ENCODE measurements around the gene SUPT3H.
"Not testable (repeated sequence)": the region's sequence is repeated elsewhere in the genome, so short reads cannot be mapped to it uniquely, and the experiment has no call there.

Gene SUPT3H

GRCh38 chr6:45045253-45045601 lies 332.5 kb downstream of the SUPT3H start:
- no peak for DNase-seq

DNA sequence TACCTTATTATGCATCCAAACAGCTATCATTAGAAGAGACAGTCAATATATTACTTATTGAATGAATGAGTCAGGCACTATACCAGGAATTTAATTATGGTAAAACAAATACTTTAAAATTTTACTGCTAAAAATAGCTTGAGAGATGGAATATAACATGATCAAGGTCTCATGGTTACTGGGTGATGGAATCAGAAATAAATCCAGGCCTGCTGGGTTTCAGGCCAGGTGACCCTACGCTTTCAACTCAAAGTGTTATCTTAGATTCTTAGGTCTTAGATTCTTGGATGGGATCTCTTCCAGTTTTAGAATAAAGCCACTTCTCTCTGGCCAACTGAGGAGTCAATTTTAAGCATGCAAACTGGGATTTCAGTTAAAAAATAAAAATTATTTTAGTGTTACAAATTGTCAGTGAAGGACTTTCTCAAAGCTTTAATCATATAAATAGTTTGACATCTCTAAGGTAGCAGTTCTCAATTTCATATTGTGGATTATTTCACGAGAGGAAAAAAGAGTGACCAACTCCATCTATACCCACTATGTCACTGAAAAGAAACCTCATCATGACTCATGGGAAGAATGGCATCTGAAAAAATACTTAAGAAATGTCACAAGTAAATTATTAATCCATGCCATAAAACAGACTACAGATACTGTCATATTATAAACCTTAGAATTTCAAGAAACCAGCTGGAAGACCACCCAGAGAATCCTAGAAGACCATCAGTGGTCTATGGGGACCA lies 333.1 kb downstream of the SUPT3H start:
- DNase-seq, result no peak

DNA sequence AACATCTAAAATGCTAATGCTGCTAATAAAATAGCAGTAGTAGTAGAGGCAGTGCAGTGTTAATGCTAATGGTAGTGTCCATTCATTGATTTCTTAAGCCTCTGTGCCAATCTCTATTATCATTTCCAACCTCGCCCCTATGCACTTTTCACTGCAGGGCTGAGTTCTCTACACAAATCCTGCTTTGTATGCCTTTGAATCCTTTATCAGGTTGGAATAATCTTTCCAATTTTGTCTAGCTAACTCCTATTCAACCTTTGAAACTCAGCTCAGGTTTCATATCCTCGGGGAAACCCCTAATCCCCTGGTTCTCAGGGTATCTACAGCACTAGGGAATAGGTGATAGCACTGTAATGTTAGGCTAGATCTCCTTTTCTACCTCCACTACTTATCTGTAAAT lies 333.6 kb downstream of the SUPT3H start:
- DNase-seq, result no peak

- DNase-seq, result not testable (repeated sequence)
Observed at GRCh38 chr6:45042673-45043072, 335.1 kb downstream of the SUPT3H start.

DNA sequence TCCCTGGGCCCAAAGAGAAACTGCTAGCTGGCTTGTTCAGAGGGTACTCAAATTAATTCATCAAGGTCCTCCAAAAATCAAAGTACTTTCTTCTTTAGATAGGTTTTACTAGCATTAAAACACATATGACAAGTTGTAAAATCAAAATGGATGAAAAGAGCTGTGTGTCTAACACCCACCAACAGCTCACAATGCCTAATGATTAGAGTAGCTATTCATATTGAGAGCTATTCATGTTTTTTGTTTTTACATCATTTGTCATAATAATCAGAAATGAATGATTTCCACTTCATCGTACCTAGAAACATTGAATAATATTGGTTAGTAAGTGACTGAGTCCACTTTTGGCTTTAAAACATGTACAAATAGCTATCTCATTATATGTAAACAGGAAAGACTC lies 339.5 kb downstream of the SUPT3H start:
- DNase-seq, result no peak

- no peak for DNase-seq
Observed at GRCh38 chr6:45036103-45036502, 341.6 kb downstream of the SUPT3H start.

GRCh38 chr6:45032426-45032825 lies 345.3 kb downstream of the SUPT3H start:
- no peak for DNase-seq

GRCh38 chr6:45031601-45032000 lies 346.1 kb downstream of the SUPT3H start:
- no peak for DNase-seq

DNA sequence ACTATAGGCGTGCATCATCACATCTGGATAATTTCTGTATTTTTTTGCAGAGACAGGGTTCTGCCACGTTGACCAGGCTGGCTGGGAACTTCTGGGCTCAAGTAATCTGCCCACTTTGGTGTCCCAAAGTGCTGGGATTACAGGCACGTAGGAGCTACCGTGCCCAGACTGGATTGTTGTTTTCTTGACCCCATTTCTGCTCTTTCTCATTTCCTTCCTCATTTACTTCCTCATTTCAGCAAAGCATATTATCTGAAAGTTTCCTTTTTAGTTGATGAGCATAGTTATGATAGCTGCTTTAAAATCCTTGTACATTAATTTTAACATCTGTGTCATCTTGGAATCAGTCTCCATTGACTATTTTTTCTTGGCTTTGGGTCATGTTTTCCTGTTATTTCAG lies 350.6 kb downstream of the SUPT3H start:
- no peak for DNase-seq

- DNase-seq, result no peak
Observed at GRCh38 chr6:45026003-45026516, 351.7 kb downstream of the SUPT3H start.

- no peak for DNase-seq
Observed at GRCh38 chr6:45024610-45025009, 353.1 kb downstream of the SUPT3H start.

DNA sequence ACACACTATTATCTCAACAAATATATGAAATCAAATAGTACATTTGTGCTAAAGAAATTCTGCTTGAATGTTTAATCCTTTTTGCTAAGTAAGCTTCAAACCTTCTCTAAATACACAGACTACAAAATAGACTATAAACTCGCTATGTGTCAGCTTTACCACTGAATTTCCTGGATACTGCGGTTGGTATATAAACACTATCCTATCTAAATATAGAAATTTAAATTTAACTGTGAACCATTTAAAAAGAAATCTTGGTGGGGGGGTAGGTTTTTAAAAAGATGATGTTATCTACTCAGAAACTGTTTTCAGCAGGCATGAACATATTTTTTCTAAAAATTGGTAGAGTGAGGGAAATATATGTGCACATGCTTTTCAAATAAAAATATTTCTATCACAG lies 356.1 kb downstream of the SUPT3H start:
- no peak for DNase-seq

GRCh38 chr6:45012687-45013086 lies 365.0 kb downstream of the SUPT3H start:
- DNase-seq, result no peak

DNA sequence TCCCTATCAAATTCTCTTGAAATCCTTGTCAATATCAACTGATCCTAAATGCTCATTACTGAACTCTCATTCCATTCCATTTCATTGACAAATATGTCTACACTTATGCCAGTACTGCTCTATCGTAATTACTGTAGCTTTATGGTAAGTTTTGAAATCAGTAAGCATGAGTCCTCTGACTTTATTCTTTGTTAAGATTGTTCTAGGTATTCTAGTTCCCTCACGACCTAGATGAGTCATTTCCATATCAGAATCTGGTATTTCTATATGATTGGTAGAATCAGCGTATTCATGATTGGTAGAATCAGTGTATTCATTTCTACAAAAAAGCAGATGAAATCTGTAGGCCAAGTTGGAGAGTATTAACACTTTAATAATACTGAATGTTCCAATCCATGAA lies 368.2 kb downstream of the SUPT3H start:
- DNase-seq, result no peak

GRCh38 chr6:45006893-45007292 lies 370.8 kb downstream of the SUPT3H start:
- DNase-seq, result no peak

- DNase-seq, result no peak
Observed at GRCh38 chr6:45003961-45004360, 373.8 kb downstream of the SUPT3H start.

DNA sequence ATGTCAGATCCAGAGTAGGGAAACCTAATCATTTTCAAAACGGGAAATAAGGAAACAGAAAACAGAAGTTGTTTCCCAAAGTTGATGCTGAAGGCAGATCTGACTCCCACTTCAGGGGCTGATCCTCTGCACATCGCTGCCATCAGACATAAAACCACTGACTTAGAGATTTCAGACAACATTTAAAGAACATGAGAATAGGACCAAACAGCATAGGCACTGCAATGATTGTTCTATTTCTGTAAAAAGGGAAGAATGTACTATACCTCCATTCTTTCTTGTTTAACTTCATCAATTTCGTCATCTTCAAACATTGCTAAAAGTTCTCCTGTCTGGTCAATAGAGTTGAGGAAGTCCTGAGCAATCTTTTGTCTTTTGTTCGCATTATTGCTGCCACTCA lies 374.3 kb downstream of the SUPT3H start:
- DNase-seq, result no peak

- DNase-seq, result no peak
Observed at GRCh38 chr6:45002390-45003105, 375.2 kb downstream of the SUPT3H start.

DNA sequence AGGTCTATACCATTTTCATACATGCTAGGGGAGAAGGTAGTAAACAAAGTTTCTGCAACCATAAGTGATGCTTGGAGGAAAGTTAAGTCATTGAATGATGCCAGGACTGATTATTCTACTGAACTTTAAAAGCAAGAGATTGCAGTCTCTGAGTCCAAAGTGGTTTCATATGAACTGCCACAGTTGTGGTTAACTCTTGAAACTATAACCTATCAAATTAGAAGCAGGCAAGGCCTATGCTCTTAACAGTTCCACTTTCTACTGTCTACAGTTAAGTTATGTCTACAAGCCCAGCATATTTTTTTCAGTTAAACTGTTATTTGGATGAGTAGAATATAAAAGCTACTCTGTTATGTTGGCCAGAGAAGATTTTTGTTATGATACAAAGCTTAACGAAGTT lies 376.1 kb downstream of the SUPT3H start:
- DNase-seq, result no peak

GRCh38 chr6:45000833-45001232 lies 376.9 kb downstream of the SUPT3H start:
- no peak for DNase-seq

- no peak for DNase-seq
Observed at GRCh38 chr6:44999066-44999465, 378.7 kb downstream of the SUPT3H start.

- no peak for DNase-seq
Observed at GRCh38 chr6:44995486-44996132, 382.1 kb downstream of the SUPT3H start.

GRCh38 chr6:44989391-44989790 lies 388.3 kb downstream of the SUPT3H start:
- DNase-seq, result no peak

DNA sequence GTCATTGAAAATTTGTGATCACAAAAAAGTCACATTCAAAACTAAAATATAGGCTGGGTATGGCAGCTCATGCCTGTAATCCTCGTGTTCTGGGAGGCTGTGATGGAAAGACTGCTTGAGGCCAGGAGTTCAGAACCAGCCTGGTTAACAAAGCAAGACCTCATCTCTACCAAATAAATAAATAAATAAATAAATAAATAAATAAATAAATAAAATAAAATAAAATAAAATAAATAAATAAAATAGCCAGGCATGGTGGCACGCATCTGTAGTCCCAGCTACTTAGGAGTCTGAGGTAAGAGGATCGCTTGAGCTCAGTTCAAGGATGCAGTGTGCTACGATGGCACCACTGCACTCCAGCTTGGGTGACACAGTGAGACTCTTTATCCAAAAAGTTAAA lies 392.7 kb downstream of the SUPT3H start:
- DNase-seq, result no peak
